SK-N-MC (cell line): Measurements from ENCODE around the gene CBX5.

Source experiments
- EZH2 ChIP-seq: fragments of 200-600 bp; sonication (generic); IDR thresholded peaks from one replicate; pipeline ENCODE4 v1.6.1; 2017; ENCODE audit warnings: antibody characterized with exemption
- FOXP2 ChIP-seq: optimal IDR thresholded peaks from 2 replicates; pipeline ENCODE3; 2011; ENCODE audit warnings: mild to moderate bottlenecking, moderate library complexity; ENCODE audit not compliant: insufficient read depth; ENCODE audit errors: extremely low read length, control extremely low read depth
- POLR2AphosphoS5 ChIP-seq: IDR thresholded peaks from 2 replicates; pipeline ENCODE4 v1.6.1; 2012; ENCODE audit warnings: mild to moderate bottlenecking, low read depth, low read length, borderline replicate concordance

GRCh38 chr12:54300732-54301427 is 21.0 kb upstream of the CBX5 start, which contains the start of gene NFE2:
- TF ChIP-seq POLR2AphosphoS5 (no peak), EZH2 (no peak), FOXP2 (no peak)
